Stimulated activated CD8-positive, alpha-beta memory T cell treated with anti-CD3 and anti-CD28 coated beads, Interleukin-12 subunit alpha, Interleukin-12 subunit beta, amount 100 ng/mL, for 1 hour (primary cell): ENCODE results near the gene KIAA0319L.
"Not testable (repeated sequence)": the region's sequence is repeated elsewhere in the genome, so short reads cannot be mapped to it uniquely, and the experiment has no call there.

Source experiments
- DNase-seq: peaks from one replicate; pipeline ENCODE4 v3.0.0-alpha.2; 2020; ENCODE audit warnings: low read depth

Gene KIAA0319L

DNA sequence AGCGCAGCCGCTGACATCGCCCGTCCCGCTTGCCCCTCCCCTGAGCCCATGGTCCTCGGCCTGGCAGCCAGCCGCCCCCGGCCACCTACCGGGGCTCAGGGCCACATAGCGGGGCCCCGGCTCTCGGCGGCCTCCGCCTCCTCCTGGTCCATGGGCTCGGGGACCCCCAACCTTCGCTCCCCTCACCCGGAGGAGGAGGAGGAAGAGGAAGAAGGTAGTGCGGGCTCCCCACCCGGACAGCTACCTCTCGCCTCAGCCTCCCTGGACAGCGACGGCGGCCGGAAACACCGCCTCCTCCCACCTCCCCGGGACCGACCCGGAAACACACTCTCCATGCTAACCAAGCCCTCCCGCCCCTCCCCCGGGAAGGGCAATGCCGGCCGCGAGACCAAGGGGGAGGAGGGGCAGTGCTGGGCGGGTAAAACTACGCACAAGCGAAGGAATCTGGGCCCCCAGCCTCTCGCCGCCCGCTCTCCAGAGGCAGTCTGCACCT is at the start of gene KIAA0319L:
KIAA0319L (minus strand) TSS at position 286 of the 493 bp plus-strand sequence. CDS start 2,912 bp downstream, outside the sequence.
- no peak for DNase-seq

- DNase-seq, result no peak
Observed at GRCh38 chr1:35605867-35606182, 48.6 kb upstream of the KIAA0319L start.

GRCh38 chr1:35605071-35605866 is 48.1 kb upstream of the KIAA0319L start:
- DNase-seq, result no peak

DNA sequence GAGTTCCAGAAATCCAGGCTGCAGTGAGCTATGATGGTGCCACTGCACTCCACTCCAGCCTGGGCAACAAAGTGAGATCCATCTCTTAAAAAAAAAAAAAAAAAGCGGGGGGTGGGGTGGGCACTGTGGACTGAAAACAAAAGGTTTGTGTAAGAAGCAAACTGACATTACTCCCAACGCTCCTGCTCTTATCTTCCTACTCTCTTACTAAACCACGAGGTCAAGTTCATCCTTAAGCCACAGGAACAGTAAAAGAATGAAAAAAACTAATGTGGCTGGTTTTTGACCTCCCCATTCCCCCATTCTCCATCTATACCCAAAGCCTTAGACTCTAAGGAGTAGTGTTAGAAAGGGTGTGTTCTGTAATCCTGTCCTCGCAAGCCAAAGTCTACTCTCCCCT is 46.7 kb upstream of the KIAA0319L start:
- DNase-seq, result no peak

GRCh38 chr1:35603468-35603867 is 46.3 kb upstream of the KIAA0319L start:
- no peak for DNase-seq

DNA sequence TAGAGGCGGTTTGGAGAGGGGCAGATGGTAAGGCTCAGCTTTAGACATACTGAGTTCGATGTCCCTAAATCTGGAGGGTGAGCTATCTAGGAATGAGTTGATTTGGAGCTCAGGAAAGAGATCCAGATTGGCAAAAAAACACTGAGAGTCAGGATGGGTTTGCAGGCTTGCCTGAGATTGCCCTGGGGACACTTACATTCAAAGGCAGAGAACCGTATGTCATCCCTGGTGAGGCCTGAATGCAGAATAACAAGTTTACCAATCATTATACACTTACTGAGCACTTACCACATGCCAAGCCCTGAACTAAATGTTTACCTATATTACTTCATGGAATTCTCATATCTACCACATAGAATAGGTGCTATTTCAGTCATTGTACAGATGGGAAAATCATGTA is 43.4 kb upstream of the KIAA0319L start:
- no peak for DNase-seq

DNA sequence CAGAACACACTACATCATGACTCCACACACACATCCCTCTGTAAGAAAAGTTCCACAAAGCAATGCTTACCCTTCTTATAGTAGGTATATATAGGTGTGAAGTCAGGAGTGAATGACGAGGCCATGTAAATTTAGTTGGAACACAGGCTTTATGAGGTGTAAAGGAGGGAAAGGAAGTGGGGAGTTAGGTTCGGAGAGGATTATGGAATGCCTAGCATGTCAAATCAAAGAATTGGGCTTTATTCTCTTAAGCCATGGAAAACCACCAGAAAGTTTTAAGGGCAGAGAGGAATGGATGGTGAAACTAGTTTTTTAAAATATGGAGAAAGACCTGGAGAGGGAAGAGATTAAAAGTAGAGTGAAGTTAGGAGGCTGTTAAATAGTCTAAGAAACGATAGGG is 42.2 kb upstream of the KIAA0319L start:
- no peak for DNase-seq

GRCh38 chr1:35598895-35599294 is 41.7 kb upstream of the KIAA0319L start:
- no peak for DNase-seq

DNA sequence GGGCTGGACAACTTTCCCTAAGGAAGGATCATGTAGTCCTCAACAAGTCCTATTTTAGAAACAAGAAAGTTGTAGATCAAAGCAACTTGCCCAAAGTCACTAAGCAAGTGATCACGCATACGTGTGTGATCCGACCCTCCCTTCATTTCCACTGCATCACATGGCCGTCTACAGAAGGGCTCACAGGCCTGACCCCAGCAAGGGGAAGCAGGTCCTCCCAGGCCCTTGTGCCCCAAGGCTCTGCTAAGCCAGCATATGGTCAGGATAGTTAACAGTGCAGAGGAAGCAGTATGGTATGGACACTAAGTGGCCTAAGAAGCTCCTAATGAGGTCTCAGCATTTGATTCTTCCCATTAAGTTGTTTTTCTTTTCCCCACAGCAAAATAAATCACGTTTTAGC is 40.7 kb upstream of the KIAA0319L start:
- no peak for DNase-seq

GRCh38 chr1:35595684-35596083 is 38.5 kb upstream of the KIAA0319L start:
- no peak for DNase-seq

DNA sequence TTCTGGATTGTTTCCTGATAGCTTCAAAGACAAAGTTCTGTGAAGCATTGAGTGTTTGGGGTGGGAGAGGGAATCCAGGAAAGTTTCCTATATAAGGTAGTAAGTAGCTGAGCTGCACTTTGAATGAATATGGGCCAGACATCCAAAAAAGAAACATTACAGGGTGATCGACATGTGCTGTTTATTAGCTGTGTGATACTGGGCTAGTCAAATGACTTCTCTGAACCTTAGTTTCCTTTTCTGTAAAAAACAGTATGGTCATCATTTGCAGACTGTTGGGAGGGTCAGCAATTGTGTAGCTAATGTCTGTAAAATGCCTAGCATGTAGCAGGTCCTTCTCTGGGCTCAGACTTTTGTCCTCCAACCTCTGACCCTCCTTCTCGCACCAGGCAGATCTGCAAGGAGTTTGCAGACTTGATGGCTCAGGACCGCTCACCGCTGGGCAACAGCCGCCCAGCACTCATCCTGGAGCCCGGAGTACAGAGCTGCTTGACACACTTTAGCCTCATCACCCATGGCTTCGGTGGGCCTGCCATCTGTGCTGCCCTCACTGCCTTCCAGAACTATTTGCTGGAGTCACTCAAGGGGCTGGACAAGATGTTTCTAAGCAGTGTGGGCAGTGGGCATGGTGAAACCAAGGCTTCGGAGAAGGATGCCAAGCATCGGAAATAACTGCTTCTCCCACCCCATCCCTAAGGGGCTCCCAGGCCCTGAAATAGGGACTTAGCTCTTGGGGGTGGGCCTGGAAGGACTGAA is 37.0 kb upstream of the KIAA0319L start:
- DNase-seq, result no peak

DNA sequence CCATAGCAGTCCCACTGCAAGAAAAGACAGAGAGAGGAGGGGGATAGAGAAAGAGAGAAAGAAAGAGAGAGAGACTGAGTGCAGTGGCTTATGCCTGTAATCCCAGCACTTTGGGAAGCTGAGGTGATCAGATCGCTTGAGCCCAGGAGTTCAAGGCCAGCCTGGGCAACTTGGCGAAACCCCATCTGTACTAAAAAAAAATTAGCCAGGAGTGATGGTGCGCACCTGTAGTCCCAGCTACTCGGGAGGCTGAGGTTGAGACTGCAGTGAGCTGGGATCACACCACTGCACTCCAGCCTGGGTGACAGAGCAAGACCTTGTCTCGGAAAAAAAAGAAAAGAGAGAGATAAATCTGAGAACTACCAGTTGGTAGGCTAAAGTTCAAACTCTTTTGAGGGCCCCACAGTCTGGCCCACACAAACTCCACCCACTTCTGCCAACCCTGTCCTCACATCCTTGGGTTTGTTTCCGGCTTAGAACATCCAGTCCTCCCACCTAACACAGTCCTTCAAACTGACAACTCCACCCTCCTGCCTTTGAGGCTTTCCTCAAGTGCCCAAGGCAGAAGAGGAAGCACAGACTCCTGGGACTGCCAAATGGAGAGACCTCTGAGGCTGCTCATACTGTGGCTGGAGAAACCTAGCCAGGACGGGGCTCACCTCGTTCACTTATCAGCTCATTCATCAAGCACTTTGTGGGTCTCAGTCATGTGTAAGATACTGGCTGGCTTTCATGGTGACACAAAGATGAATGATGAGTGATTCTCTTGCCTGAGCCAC is 36.0 kb upstream of the KIAA0319L start:
- no peak for DNase-seq

DNA sequence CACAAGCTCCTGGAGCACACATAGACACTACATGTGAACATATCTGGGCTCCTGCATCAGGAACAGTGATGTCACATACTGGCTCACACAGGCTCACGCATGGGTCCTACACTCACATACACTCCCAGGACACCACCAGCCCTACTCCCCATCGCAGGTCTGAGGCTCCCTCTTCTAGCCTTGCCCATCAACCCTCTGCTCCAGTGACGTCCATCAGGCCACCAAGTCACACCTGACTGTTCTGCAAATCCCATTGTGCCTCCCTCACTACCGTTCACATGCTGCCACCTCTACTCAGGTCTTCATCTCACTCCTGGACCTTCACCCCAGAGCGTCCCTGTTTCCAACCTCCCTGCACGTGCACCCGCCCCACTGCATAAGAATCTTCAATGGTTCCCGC is 34.0 kb upstream of the KIAA0319L start:
- DNase-seq, result no peak

GRCh38 chr1:35590476-35591040 is 33.4 kb upstream of the KIAA0319L start:
- no peak for DNase-seq

- no peak for DNase-seq
Observed at GRCh38 chr1:35589516-35590427, 32.6 kb upstream of the KIAA0319L start.

GRCh38 chr1:35588197-35588910 is 31.2 kb upstream of the KIAA0319L start:
- no peak for DNase-seq

DNA sequence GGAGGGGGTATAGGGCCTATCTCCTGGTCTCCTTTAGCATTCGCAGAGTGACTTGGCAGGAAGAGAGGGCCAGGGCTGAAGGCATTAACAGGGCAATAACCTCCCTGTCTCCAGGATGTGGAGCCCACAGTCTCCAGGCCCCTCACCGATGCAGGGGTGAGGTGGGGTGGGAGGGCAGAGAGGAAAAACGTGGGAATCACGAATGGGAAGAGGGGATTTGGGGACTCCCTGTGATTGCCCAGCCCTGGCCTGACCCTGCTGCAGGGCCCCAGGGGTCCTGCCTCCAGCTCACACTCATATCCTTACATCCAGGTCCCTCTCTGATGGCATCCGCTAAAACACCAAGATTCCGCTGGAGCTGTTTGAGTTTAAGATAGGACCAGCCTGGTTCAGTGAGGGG is 30.5 kb upstream of the KIAA0319L start:
- DNase-seq, result no peak

GRCh38 chr1:35586808-35587207 is 29.6 kb upstream of the KIAA0319L start:
- no peak for DNase-seq

- DNase-seq, result not testable (repeated sequence)
Observed at GRCh38 chr1:35585805-35586204, 28.6 kb upstream of the KIAA0319L start.

- no peak for DNase-seq
Observed at GRCh38 chr1:35585281-35585680, 28.1 kb upstream of the KIAA0319L start.
